WTC11 (cell line): ENCODE data around the gene SUPT4H1. TPM values are rescaled to one million over a fixed set of nuclear protein-coding genes. Genes with fewer than 3 reads are reported as not detected.

Experiments used
- ATAC-seq: fragments of 200-7000 bp; cut with Tn5 transposase; 2 replicates; pipeline ENCODE4 v1.10.0; 2021; ENCODE audit warnings: mild to moderate bottlenecking, moderate library complexity
- CTCF ChIA-PET: fragments of 300-600 bp; sonication (Branson Sonifier 250); formaldehyde crosslinking; loops from one replicate; lab custom pipeline; 2021; ENCODE audit warnings: antibody characterized with exemption; lab: Charles Lee
- POLR2A ChIA-PET: fragments of 350-600 bp; sonication (Branson Sonifier 250); formaldehyde crosslinking; loops from one replicate; lab custom pipeline; 2021; ENCODE audit warnings: antibody characterized with exemption; lab: Charles Lee
- DNase-seq: peaks from one replicate; pipeline ENCODE4 v3.0.0; 2021; ENCODE audit warnings: low spot score
- H3K27ac Mint-ChIP-seq: 2 replicates; pipeline ENCODE4 v1.8.0; 2021; ENCODE audit warnings: mixed read lengths
- H3K27me3 Mint-ChIP-seq: 2 replicates; pipeline ENCODE4 v1.8.0; 2021; ENCODE audit warnings: low read depth, mild to moderate bottlenecking, moderate library complexity, mixed read lengths
- H3K36me3 Mint-ChIP-seq: 2 replicates; pipeline ENCODE4 v1.8.0; 2021; ENCODE audit warnings: mixed read lengths
- H3K4me1 Mint-ChIP-seq: 2 replicates; pipeline ENCODE4 v1.8.0; 2022; ENCODE audit warnings: mixed read lengths
- H3K4me3 Mint-ChIP-seq: 2 replicates; pipeline ENCODE4 v1.8.0; 2021; ENCODE audit warnings: mild to moderate bottlenecking, moderate library complexity, mixed read lengths
- H3K9me3 Mint-ChIP-seq: 2 replicates; pipeline ENCODE4 v1.8.0; 2021; ENCODE audit warnings: mixed read lengths
- E2F1 ChIP-seq: sonication (generic); formaldehyde crosslinking; IDR thresholded peaks from 2 replicates; pipeline ENCODE4 v1.8.0; 2022; ENCODE audit warnings: mild to moderate bottlenecking, missing genetic modification reagents
- FOXJ3 ChIP-seq: sonication (generic); formaldehyde crosslinking; IDR thresholded peaks from 2 replicates; pipeline ENCODE4 v1.9.0; 2021; ENCODE audit warnings: missing genetic modification reagents, mild to moderate bottlenecking, borderline replicate concordance
- FOXP4 ChIP-seq: sonication (generic); formaldehyde crosslinking; IDR thresholded peaks from 2 replicates; pipeline ENCODE4 v1.8.0; 2022; ENCODE audit warnings: mild to moderate bottlenecking, missing genetic modification reagents
- GABPB1 ChIP-seq: sonication (generic); formaldehyde crosslinking; IDR thresholded peaks from 2 replicates; pipeline ENCODE4 v1.8.1; 2023; ENCODE audit warnings: mild to moderate bottlenecking, missing genetic modification reagents
- HMGXB4 ChIP-seq: sonication (generic); formaldehyde crosslinking; IDR thresholded peaks from 2 replicates; pipeline ENCODE4 v1.8.1; 2023; ENCODE audit warnings: mild to moderate bottlenecking, moderate library complexity, missing genetic modification reagents
- PRDM15 ChIP-seq: sonication (generic); formaldehyde crosslinking; IDR thresholded peaks from 2 replicates; pipeline ENCODE4 v1.8.0; 2022; ENCODE audit warnings: missing genetic modification reagents
- RELA ChIP-seq: sonication (generic); formaldehyde crosslinking; IDR thresholded peaks from 2 replicates; pipeline ENCODE4 v1.8.1; 2022; ENCODE audit warnings: missing genetic modification reagents, mild to moderate bottlenecking, borderline replicate concordance
- RORB ChIP-seq: fragments of 250-450 bp; sonication (Bioruptor Pico); IDR thresholded peaks from 2 replicates; pipeline ENCODE4 v1.9.0; 2021; ENCODE audit warnings: mild to moderate bottlenecking
- ZNF219 ChIP-seq: sonication (generic); formaldehyde crosslinking; IDR thresholded peaks from 2 replicates; pipeline ENCODE4 v1.8.0; 2023; ENCODE audit warnings: missing genetic modification reagents, mild to moderate bottlenecking, borderline replicate concordance
- ZNF671 ChIP-seq: fragments of 250-450 bp; sonication (Bioruptor Pico); IDR thresholded peaks from 2 replicates; pipeline ENCODE4 v1.8.0; 2021; ENCODE audit warnings: mild to moderate bottlenecking
- total RNA-seq: library from RNA; stranded (reverse); gene quantifications from 3 replicates; pipeline ENCODE4 v1.2.3, GENCODE V29; 2021

SUPT4H1 gene
- total RNA-seq, 1 experiment from 2014 or later: 85.5 TPM

- POLR2A ChIA-PET: no interaction called here
- no peak for TF ChIP-seq ZNF219 (CRISPR knock-in tag)
- ATAC-seq (no peak), DNase-seq (no peak)
- H3K27ac Mint-ChIP-seq: peak overlapping the region; percentile 68; the same call in 1 of the 2 replicates
- CTCF ChIA-PET: interaction anchor here (2.1 kb wide), 1 partner anchor 40 kb away, joined by 11 read pairs; the partner anchor contains the start of gene RNF43
- peaks cover 42% of the 10 kb centered on the region for H3K4me1 Mint-ChIP-seq
- H3K36me3 Mint-ChIP-seq: no peaks in the 10 kb centered on the region
- H3K27me3 Mint-ChIP-seq: no peaks in the 10 kb centered on the region
- H3K9me3 Mint-ChIP-seq: no peaks in the 10 kb centered on the region
- no peak overlapping the region for H3K4me3 Mint-ChIP-seq
Observed at GRCh38 chr17:58377661-58378060, 25.7 kb upstream of the SUPT4H1 start.

- H3K4me1 Mint-ChIP-seq: peaks cover 42% of the 10 kb centered on the region
- TF ChIP-seq FOXJ3 (CRISPR knock-in tag) (no peak), RORB (no peak), FOXP4 (CRISPR knock-in tag) (no peak), HMGXB4 (CRISPR knock-in tag) (no peak), GABPB1 (CRISPR knock-in tag) (no peak), E2F1 (CRISPR knock-in tag) (no peak), RELA (CRISPR knock-in tag) (no peak), ZNF671 (CRISPR knock-in tag) (no peak)
- TF ChIP-seq, all 79 proteins: peak for 0
- Mint-ChIP-seq H3K4me3 (no peak overlapping the region), H3K27me3 (no peaks in the 10 kb centered on the region), H3K27ac (peak overlapping the region; percentile 43), H3K36me3 (no peaks in the 10 kb centered on the region), H3K9me3 (no peaks in the 10 kb centered on the region)
- POLR2A ChIA-PET: interaction anchor here (0.7 kb wide), 1 partner anchor 25 kb away, joined by 3 read pairs; the partner anchor contains the start of gene SUPT4H1
- peak; percentile 42 for ATAC-seq
- no peak for DNase-seq
- CTCF ChIA-PET: interaction anchor here (0.8 to 2.1 kb wide), 3 partner anchors 12 to 59 kb away, joined by 3 to 11 read pairs (median 4); partner anchors contain the start of gene RNF43
Observed at GRCh38 chr17:58377093-58377601, 25.1 kb upstream of the SUPT4H1 start.

GRCh38 chr17:58376472-58377000 lies 24.5 kb upstream of the SUPT4H1 start:
- Mint-ChIP-seq H3K27ac (peak overlapping the region; percentile 64; the same call in 1 of the 2 replicates), H3K4me3 (no peak overlapping the region), H3K4me1 (peaks cover 42% of the 10 kb centered on the region), H3K9me3 (no peaks in the 10 kb centered on the region), H3K27me3 (no peaks in the 10 kb centered on the region), H3K36me3 (no peaks in the 10 kb centered on the region)
- TF ChIP-seq RELA (CRISPR knock-in tag) (no peak), PRDM15 (CRISPR knock-in tag) (no peak)
- no peak for DNase-seq
- ChIA-PET POLR2A (interaction anchor here (0.7 kb wide), 1 partner anchor 25 kb away, joined by 3 read pairs; the partner anchor contains the start of gene SUPT4H1), CTCF (interaction anchor here (0.8 to 2.1 kb wide), 3 partner anchors 12 to 59 kb away, joined by 3 to 11 read pairs (median 4); partner anchors contain the start of gene RNF43)
- peak; percentile 37; the same call in 1 of the 2 replicates for ATAC-seq
